ENCODE data around the gene TEX35.

TEX35 gene

GRCh38 chr1:178503849-178504248, 9.1 kb upstream of the TEX35 start:
- H3K4me3 ChIP-seq = no peak overlapping the region
- TF ChIP-seq CTCF (IDR thresholded peaks at IDR 0.05) = no peak
- no peak overlapping the region for H3K27ac ChIP-seq
- no peak for DNase-seq (ENCODE audit: low spot score)

GRCh38 chr1:178504286-178504685, 8.6 kb upstream of the TEX35 start:
- no peak overlapping the region for H3K4me3 ChIP-seq
- no peak overlapping the region for H3K27ac ChIP-seq
- no peak for DNase-seq (ENCODE audit: low spot score)
- TF ChIP-seq CTCF (IDR thresholded peaks at IDR 0.05) = no peak

GRCh38 chr1:178506177-178506576, 6.7 kb upstream of the TEX35 start:
- DNase-seq (ENCODE audit: low spot score) = no peak
- TF ChIP-seq CTCF (IDR thresholded peaks at IDR 0.05) = no peak
- Histone ChIP-seq H3K4me3 (no peak overlapping the region), H3K27ac (no peak overlapping the region)

DNA sequence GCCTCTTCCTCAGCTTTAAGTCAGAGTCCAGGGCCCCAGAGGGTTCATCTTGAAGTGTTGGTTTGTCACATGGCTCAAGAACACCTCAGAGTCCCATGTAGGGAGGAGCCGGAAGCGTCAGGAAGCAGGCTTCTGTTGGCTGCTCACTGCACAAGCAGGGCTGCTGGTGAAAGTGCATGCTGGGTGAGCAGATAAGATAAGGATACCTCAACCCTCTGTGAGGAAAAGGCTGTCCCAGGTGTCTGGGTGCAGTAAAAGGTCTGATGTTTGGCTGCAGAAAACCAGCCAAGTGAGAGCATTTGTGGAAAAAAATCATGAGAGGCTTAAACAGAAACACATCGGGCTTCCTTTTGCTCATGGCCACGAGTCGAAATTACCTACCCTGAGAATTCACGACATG, 6.2 kb upstream of the TEX35 start:
- no peak for TF ChIP-seq CTCF (IDR thresholded peaks at IDR 0.05)
- Histone ChIP-seq H3K4me3 (no peak overlapping the region), H3K27ac (no peak overlapping the region)
- no peak for DNase-seq (ENCODE audit: low spot score)

GRCh38 chr1:178509414-178510007, 3.4 kb upstream of the TEX35 start:
- DNase-seq (ENCODE audit: low spot score) = no peak

DNA sequence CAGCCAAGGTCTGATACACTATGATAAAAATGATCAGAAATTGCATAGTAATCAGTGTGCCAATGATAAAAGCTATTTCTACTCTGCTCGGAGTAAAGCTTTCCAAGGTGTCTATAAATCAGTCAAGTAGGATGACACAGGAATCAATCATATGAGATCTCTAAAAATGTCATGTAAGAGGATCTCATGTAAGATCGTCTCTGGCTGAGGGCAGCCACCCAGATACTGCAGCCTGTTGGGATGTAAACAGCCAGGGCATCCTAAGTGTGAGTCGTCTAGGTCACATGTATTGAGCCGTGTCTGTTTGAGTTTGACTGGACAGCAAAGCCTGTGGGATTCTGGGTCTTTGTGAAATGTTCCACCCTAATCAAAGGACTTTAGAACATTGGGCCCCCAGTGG, 2.8 kb upstream of the TEX35 start:
- Histone ChIP-seq H3K4me3 (no peak overlapping the region), H3K27ac (no peak overlapping the region)
- DNase-seq (ENCODE audit: low spot score) = no peak
- TF ChIP-seq CTCF (IDR thresholded peaks at IDR 0.05) = no peak

More at GRCh38 chr1:178509414-178510007, 3.4 kb upstream of the TEX35 start:
- Histone ChIP-seq H3K27ac (no peak overlapping the region), H3K4me3 (no peak overlapping the region)
- TF ChIP-seq CTCF (IDR thresholded peaks at IDR 0.05) = no peak

- TF ChIP-seq CTCF (IDR thresholded peaks at IDR 0.05) = no peak
- H3K27ac ChIP-seq = no peak overlapping the region
- no peak overlapping the region for H3K4me3 ChIP-seq
- no peak for DNase-seq (ENCODE audit: low spot score)
Measured at GRCh38 chr1:178513278-178513983, 522 bp downstream of the TEX35 start.

All from coronary artery (tissue), 2 donors.